GM19372 (cell line): Measurements from ENCODE around the gene HMCN1.

Experiments
- ATAC-seq: cut with Tn5 transposase; IDR thresholded peaks from one replicate; pipeline ENCODE4 v1.9.1; 2021; ENCODE audit warnings: mild to moderate bottlenecking, low read depth, moderate library complexity; ENCODE audit not compliant: unreplicated experiment

The HMCN1 gene

DNA sequence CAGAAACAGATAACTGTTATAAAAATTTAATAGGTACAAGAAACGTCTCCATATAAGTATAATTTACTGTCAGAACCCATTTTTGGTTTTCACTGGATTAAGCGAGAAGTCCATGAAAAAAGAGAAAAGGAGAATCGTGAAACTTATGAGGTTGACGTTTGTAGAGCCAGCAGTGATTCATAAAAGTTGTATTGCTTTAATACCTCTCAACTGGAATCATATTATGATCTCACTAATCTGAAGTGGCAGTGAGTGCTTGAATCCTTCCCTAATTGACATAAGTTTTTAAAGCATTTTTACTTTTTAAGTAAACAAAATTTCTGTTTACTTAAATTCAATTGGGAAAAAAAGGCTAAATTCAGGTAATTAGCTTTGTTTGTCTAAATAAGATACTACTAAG is 325.6 kb downstream of the HMCN1 start:
- no peak for ATAC-seq

DNA sequence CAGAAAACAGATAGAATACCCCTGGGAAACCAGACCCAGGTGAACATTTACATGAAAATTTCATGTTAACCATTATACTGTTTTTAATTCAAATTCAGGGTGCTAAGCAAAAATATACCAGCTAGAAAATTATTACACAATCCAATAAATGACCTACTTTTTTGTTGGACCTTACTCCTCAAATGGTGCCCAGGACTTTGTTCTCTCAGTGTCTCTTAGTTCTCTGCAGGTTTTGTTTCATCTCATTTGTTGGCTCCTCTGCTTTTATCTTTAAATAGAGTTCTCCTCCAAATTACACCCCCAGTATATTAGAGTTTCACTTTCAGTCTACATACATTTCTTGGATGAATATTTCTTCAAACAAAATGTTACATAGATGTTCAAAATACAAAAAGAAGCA is 326.0 kb downstream of the HMCN1 start:
- ATAC-seq: no peak

DNA sequence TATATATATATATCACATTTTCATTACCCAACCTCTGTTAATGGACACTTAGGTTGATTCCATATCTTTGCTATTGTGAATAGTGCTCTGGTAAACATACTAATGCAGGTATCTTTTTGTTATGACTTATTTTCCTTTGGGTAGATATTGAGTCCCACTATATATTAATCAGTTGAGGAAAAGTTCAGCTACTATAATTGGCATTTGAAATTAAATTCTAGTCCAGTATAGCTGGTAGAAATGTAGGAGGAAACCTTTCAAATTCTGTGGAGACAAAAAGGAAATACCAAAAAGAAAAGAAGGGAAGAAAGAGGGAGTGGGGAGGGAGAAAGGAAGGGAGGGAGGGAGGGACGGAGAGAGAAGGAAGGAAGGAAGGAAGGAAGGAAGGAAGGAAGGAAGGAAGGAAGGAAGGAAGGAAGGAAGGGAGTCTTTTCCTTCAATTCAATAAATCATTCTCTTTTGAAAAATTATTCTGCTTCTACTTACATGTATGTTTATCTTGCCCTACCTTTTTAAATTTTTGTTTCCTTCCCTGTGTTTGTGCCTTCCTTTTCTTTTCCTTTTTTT is 329.0 kb downstream of the HMCN1 start:
- ATAC-seq: no peak

DNA sequence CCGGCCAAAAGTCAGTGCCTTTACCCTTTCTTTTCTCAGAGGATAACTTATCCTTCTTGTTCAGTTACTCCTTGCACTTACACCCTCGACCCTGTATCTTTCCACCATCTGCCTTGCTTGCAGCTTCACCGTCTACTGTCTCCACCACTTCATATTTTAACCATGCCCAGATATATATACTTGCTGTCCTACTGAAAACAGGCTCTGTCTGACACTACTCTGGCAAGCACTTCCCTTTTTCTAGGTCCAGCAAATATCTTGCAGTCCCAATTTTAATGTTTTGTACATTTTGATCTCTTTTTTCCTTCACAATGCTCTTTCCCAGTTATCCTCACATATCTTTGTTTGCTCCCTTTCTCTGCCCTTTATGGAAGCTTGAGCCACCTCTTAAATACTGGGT is 332.2 kb downstream of the HMCN1 start:
- no peak for ATAC-seq

DNA sequence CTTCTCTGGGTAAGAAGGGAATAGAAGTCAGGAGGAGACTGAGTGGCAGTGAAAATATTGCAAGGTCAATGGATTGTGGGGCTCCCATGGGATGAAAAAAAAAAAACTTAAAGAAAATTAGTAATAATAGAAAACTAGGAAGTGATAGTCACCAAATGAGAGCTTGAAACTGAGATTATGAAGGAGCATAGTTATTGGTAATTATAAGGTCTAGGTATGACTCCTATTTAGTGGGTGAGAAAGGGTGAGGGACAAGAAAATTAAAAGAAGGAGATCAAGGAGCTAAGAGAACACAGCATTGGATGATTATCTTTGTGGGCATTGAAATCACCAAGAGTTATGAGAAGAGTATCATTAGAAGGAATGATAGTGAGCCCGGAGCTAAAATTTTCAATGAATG is 339.5 kb downstream of the HMCN1 start:
- no peak for ATAC-seq

DNA sequence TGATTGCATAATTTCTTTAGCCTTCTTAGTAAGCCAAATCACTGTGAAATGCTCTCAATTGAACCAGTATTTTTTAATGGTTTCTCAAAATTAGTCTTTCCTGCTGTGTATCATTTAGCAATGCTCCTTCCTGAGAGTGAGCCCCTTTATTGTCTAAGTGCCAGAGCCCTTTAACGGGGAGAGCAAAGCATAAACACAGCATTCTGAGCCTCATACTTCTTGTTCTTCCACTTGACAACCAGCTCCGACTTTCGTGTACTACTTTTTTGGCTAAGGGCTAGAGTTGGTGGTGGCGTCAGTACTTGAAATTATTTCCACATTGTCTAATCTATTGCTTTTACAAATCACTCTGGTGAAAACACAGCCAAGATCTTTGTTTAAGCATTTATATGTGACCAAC is 341.8 kb downstream of the HMCN1 start:
- no peak for ATAC-seq

DNA sequence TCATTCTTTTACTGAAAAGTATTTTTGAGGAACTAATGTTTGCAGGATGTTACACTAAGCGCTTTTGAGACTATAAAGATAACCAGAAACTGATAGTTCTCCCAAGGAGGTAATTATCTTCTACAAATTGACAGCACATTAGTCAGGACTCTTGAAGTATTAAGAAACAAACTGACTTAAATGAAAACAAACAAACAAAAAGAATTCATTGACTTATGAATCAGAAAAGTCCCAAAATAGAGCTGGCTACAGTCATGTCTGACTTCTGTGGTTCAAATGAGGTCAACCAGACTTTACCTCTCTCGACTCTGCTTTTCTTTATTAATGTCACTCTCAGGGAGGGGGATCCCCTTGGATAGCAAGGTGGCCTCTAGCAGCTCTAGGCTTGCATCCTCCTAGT is 344.1 kb downstream of the HMCN1 start:
- peak; percentile 87 for ATAC-seq

DNA sequence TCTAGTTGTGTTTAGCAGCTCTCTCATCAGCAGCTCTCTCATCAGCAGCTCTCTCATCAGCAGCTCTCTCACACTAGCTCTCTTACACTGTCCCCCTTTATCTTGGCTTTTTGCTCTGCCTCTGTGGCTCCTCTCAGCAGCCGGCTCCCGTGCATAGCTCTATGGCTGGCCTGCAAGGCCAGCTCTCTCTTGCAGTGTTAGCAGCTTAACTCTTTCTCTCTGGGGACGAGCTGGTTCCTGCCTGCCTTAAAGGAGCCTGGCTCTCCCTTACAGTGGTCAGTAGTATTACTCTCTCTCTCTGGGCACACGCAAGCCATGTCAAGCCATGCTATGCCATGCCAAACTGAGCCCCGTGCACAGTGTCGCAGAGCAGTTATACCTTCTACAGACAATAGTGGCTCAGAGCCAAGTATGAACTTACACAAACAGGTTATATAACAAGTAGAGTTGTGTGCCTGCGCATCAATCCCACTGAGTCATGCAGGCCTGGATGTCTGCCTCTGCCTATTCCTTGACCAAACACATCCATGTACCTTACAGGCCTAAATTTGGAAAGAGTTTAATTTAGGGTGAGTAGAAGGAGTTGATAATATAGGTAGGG is 345.0 kb downstream of the HMCN1 start:
- ATAC-seq: no peak

DNA sequence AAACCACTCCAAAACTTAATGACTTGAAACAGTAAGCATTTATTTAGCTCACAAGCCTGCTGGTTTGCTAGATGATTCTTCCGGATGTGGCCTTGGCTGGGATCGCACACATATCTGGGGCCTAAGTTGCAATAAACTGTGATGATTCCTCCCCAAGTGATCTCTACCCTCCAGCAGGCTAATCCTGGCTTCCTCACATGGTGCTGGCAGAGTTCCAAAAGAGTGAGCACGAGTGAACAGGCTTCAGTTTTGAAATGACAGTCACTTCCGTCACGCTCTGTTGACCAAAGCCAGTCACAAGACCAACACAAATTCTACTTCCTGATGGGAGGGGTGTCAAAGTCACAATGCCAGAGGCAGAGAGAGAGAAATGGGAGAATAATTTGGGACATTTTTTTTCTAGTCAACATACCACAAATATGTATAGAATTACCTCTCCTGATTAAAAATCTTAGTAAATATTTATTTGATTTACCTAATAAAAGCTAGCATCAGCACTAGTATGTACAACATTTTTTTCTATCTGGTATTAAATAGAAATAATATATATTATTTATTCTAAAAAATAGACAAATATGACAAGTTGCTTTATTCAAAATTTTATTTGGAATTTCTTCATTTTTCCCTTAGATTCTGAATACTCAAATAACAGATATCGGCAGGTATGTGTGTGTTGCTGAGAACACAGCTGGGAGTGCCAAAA is 348.2 kb downstream of the HMCN1 start:
- ATAC-seq: peak; percentile 69

DNA sequence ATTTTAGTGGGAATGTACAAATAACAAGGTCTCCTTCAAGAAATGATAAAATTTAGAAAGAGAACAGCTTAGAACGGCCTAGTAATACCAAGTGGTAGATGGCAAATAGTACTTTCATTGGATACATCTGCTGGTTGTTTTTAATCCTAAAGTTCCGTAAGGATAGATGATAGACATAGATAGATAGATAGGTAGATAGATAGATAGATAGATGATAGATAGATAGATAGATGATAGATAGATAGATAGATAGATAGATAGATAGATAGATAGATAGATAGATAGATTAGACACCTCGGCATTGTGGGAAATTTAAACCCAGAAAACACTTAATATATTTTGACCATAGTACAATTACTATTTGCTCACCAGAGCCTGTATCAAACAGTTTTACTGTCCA is 352.4 kb downstream of the HMCN1 start:
- ATAC-seq: no peak

DNA sequence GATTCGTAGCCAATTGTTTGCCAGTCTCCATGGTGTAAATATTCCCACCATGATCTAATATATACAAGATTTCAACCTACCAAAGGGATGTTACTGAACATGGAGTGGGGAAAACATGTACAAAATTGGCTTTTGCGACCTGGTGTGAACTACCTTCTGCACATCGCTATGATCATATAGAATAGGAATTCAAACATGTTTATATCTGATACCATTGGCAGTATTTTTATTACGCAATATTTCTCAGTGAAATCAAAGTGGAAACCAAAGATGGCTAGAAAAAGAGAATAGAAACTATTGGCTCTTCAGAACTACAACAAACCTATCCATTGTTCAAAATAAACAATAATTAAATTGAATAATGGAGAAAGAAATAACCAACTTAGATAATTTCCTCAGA is 355.7 kb downstream of the HMCN1 start:
- no peak for ATAC-seq

DNA sequence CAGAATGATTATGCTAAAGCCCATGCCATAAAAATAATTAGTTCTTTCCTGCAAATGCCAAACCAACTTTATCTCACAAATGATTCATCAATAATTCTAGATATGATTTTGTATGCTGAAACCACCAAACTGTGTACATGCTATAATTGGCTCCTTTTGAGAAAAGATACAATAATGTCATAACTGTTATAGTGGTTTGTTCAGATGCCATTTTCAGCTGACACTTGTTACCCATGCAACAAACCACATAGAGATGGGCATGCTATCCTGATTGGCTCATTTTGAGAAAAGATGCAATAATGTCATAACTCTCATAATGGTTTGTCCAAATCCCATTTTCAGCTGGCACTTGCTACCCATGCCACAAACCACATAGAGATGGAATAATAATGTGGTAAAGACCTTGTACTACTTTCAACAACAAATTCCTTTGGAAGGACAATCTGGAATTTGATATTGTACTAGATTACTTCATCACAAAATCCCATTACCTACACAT is 357.1 kb downstream of the HMCN1 start:
- ATAC-seq: no peak

DNA sequence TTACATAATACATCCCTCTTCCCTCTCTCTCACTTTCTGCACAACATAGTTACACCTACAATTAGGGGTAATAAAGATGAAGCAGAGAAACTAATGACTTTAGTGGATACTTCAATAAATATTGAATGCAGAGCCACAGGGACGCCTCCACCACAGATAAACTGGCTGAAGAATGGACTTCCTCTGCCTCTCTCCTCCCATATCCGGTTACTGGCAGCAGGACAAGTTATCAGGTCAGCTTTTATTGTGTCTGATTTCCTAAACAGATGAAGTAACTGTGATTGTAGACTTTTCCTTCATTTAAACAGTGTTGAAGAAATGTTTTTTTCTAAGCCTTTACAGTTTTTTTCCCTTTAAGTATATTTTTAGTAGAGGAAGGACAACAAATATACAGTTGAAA is 359.2 kb downstream of the HMCN1 start:
- ATAC-seq: no peak

DNA sequence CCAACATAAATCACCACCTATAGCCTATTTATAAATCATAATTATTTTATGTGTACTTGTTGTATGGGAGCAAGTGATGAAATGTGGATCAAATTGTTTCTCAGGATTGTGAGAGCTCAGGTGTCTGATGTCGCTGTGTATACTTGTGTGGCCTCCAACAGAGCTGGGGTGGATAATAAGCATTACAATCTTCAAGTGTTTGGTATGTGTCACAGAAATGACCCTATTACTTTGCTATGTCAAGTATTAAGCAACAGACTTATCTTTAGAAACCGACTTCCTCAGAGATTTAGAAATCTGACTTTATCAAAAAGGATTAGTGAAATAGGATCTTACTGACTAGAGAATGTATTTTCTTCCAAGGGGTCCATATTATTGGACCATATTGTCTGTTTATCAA is 360.0 kb downstream of the HMCN1 start:
- no peak for ATAC-seq

DNA sequence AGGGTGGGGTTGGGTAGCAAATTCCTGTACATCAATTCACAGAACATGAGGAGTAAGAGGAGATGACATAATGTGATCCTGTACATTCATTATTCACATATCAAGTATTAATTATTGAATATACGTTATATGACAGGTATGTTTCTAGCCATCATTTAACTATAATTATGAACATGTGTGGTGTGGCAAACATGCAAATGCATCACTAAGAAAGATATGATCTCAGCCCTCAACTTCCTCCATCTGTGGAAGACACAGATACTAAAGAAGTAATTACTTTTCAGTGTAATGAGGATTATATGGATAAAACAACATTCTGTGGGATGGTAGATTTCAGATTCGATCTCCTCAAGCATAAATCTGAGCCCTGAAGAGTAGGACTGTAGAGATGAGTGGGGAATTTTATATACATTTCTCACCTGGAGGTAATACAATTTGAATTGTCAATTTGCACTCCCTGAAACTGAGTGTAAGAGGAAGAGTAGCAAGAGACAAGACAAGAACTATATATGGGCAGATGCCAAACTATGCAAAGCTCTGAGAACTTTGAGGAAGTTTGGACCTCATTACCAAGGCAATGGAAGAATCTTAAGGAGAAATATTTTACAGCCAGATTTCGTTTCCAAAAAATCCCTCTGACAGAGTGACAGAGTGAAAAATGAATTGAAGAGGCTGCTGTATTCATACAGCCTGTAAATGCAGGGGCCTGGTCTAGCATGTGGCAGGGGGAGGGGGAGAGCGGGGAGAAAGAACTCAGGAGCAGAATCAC is 365.3 kb downstream of the HMCN1 start:
- ATAC-seq: no peak

DNA sequence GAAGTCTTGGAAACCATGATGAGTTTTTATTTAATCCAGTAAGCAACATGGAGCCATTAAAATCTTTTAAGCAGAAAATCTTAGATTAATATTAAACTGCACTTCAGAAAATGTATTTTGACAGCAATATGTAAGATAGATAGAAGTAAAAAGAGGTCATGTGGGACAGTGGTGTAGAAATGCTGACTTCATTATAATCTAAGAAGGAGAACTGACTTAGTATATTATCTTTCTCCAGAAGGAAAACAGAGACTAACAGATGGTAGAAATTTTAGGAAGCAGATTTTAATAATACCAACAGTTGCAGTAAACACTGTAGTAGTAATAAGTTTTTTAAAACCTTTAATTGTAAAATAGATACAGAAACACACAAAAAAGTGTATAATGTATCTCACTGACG is 367.9 kb downstream of the HMCN1 start:
- no peak for ATAC-seq

DNA sequence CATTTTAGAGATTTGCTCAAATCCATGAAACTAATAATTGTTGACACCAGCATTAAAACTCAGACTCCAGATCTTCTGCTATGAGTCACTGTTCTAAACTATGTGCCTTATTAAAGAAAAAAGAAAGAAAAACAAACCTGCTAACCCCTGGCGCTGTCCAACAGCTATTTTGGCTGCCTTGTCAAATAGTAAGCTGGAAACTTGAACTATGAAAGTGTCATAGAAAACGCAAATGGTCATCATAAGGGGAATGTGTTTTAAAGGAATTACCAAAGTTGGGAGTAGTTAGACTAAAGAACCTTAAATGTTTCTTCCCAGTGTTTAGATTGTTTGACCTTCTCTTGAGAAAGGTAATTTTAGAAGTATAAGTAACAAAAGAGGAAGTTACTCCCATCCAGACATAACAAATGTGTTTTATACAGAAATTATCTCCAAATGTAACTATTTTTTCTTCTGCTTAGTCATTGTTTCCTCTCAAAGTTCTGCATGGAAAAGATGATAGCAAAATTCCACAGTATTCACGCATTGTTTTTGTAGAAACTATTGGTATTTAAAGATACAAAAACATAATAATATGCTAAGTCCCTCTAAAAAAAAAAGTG is 368.5 kb downstream of the HMCN1 start:
- ATAC-seq: no peak

DNA sequence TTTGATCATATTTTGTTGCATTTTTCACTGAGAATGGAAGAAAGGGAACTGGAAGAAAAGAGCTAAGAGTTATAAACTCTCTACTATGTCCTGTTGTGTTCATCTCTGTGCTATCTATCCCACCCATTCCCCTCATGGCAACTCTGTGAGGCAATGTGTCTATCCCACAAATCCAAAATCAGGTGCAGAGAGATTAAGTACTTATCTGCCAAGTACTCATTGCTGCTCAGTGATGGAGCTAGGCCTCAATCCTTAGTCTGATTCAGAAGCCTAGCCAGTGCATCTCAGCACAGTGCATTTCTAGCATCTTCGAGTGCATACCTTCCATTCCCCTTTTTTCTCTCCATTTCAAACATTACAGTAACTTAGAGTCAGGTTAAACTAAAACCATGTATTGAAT is 370.3 kb downstream of the HMCN1 start:
- ATAC-seq: no peak

DNA sequence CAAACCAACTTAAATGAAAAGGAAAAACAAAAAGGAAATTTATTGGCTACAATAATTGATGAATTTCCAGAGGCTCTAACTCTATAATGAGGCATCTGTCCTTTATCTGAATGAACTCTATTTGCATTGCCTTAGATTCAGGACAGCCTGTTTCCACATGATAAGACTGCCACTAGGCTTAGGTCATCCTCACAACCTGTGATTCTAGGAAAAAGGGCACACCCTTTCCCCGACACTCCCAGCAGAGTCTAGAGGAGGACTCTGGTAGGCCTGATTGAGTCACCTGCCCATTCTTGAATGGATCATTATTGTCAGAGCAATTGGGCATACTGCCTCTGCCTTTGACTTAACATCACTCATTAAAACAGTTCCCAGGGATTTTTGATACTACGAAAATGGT is 378.1 kb downstream of the HMCN1 start:
- no peak for ATAC-seq

DNA sequence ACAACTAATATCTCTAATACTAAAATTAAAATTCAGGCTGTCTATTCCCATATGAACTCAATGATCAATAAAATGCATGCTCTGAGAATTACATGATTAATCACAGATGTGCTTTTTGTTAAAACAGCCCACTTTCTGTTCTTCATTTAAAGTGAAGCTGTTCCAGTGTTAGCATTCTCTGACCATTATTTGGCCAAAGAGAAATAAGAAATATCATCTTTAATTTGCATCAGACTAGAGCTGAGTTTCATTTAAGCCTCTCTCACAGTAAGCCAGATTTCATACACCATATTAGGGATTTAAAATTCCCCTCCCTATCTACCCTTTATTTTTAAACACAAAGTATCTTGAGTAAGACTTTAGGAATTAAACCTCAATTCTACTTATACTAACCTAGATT is 379.3 kb downstream of the HMCN1 start:
- no peak for ATAC-seq

DNA sequence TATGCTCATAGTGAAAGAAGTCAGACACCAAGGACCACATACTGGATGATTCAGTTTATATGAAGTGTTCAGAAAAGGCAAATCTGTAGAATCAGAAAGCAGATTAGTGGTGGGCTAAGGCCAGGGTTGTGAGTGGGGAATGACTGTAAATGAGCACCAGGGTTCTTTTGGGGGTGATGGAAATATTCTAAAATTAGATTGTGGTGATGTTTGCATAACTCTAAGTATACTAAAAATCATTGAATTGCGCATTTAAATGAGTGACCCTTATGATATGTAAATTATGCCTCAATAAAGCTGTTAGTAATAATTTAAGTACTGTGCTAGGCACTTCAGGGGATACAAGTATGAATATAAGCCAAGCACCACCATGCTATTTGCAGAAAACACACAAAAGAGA is 384.5 kb downstream of the HMCN1 start:
- ATAC-seq: no peak
